T-helper 1 cell treated with Interleukin-12 subunit alpha and Interleukin-12 subunit beta and Interleukin-4 antibody, amounts not matched to agents 30 μg/mL and 1 μg/mL, for 36 hours (primary cell): ENCODE results near the gene COL3A1.

Experiments
- H3K27ac Mint-ChIP-seq: one replicate; pipeline ENCODE4 v1.8.0; 2021; ENCODE audit warnings: mild to moderate bottlenecking, mixed read lengths
- H3K27me3 Mint-ChIP-seq: one replicate; pipeline ENCODE4 v1.8.0; 2021; ENCODE audit warnings: low read depth, mixed read lengths
- H3K36me3 Mint-ChIP-seq: one replicate; pipeline ENCODE4 v1.8.0; 2021; ENCODE audit warnings: low read depth, mixed read lengths
- H3K4me1 Mint-ChIP-seq: one replicate; pipeline ENCODE4 v1.8.0; 2021; ENCODE audit warnings: low read depth, mixed read lengths
- H3K4me3 Mint-ChIP-seq: one replicate; pipeline ENCODE4 v1.8.0; 2021; ENCODE audit warnings: mild to moderate bottlenecking, moderate library complexity, mixed read lengths
- H3K9me3 Mint-ChIP-seq: one replicate; pipeline ENCODE4 v1.8.0; 2021; ENCODE audit warnings: mixed read lengths

The COL3A1 gene

GRCh38 chr2:188966079-188966571 lies 8.0 kb upstream of the COL3A1 start:
- Mint-ChIP-seq H3K4me1 (no peaks in the 10 kb centered on the region), H3K36me3 (no peaks in the 10 kb centered on the region), H3K27ac (no peak overlapping the region), H3K4me3 (no peak overlapping the region), H3K9me3 (no peaks in the 10 kb centered on the region), H3K27me3 (no peaks in the 10 kb centered on the region)

- Mint-ChIP-seq H3K4me1 (no peaks in the 10 kb centered on the region), H3K36me3 (no peaks in the 10 kb centered on the region), H3K9me3 (no peaks in the 10 kb centered on the region), H3K27me3 (no peaks in the 10 kb centered on the region), H3K4me3 (no peak overlapping the region), H3K27ac (no peak overlapping the region)
Measured at GRCh38 chr2:188966728-188967440, 7.3 kb upstream of the COL3A1 start.

- Mint-ChIP-seq H3K4me1 (no peaks in the 10 kb centered on the region), H3K9me3 (no peaks in the 10 kb centered on the region), H3K36me3 (no peaks in the 10 kb centered on the region), H3K4me3 (no peak overlapping the region), H3K27me3 (no peaks in the 10 kb centered on the region), H3K27ac (no peak overlapping the region)
Measured at GRCh38 chr2:188969236-188969635, 4.9 kb upstream of the COL3A1 start.

GRCh38 chr2:188969651-188970050 lies 4.5 kb upstream of the COL3A1 start:
- Mint-ChIP-seq H3K27ac (no peak overlapping the region), H3K36me3 (no peaks in the 10 kb centered on the region), H3K27me3 (no peaks in the 10 kb centered on the region), H3K4me3 (no peak overlapping the region), H3K4me1 (no peaks in the 10 kb centered on the region), H3K9me3 (no peaks in the 10 kb centered on the region)

- H3K36me3 Mint-ChIP-seq: no peaks in the 10 kb centered on the region
- H3K4me3 Mint-ChIP-seq: no peak overlapping the region
- no peaks in the 10 kb centered on the region for H3K27me3 Mint-ChIP-seq
- H3K9me3 Mint-ChIP-seq: no peaks in the 10 kb centered on the region
- no peak overlapping the region for H3K27ac Mint-ChIP-seq
- H3K4me1 Mint-ChIP-seq: no peaks in the 10 kb centered on the region
Measured at GRCh38 chr2:188970211-188970610, 4.0 kb upstream of the COL3A1 start.

GRCh38 chr2:188971432-188971861 lies 2.7 kb upstream of the COL3A1 start:
- no peaks in the 10 kb centered on the region for H3K27me3 Mint-ChIP-seq
- H3K4me1 Mint-ChIP-seq: no peaks in the 10 kb centered on the region
- H3K27ac Mint-ChIP-seq: no peak overlapping the region
- H3K36me3 Mint-ChIP-seq: no peaks in the 10 kb centered on the region
- H3K9me3 Mint-ChIP-seq: no peaks in the 10 kb centered on the region
- no peak overlapping the region for H3K4me3 Mint-ChIP-seq

- Mint-ChIP-seq H3K36me3 (no peaks in the 10 kb centered on the region), H3K4me1 (peaks cover under 1% of the 10 kb centered on the region), H3K4me3 (no peak overlapping the region), H3K27ac (no peak overlapping the region), H3K9me3 (no peaks in the 10 kb centered on the region), H3K27me3 (no peaks in the 10 kb centered on the region)
Measured at GRCh38 chr2:188973641-188974040, 532 bp upstream of the COL3A1 start.

GRCh38 chr2:188975497-188976102 lies 1.4 kb downstream of the COL3A1 start:
- Mint-ChIP-seq H3K4me1 (peaks cover 3% of the 10 kb centered on the region), H3K27ac (no peak overlapping the region), H3K36me3 (no peaks in the 10 kb centered on the region), H3K9me3 (no peaks in the 10 kb centered on the region), H3K4me3 (no peak overlapping the region), H3K27me3 (no peaks in the 10 kb centered on the region)

- Mint-ChIP-seq H3K27me3 (no peaks in the 10 kb centered on the region), H3K9me3 (no peaks in the 10 kb centered on the region), H3K36me3 (no peaks in the 10 kb centered on the region), H3K4me3 (no peak overlapping the region), H3K4me1 (peaks cover 3% of the 10 kb centered on the region), H3K27ac (no peak overlapping the region)
Measured at GRCh38 chr2:188976545-188977268, 2.5 kb downstream of the COL3A1 start.

GRCh38 chr2:188977317-188977716 lies 3.1 kb downstream of the COL3A1 start:
- Mint-ChIP-seq H3K4me1 (peaks cover 3% of the 10 kb centered on the region), H3K4me3 (no peak overlapping the region), H3K27ac (no peak overlapping the region), H3K9me3 (no peaks in the 10 kb centered on the region), H3K27me3 (no peaks in the 10 kb centered on the region), H3K36me3 (no peaks in the 10 kb centered on the region)

- H3K36me3 Mint-ChIP-seq: no peaks in the 10 kb centered on the region
- no peak overlapping the region for H3K27ac Mint-ChIP-seq
- no peaks in the 10 kb centered on the region for H3K9me3 Mint-ChIP-seq
- no peaks in the 10 kb centered on the region for H3K27me3 Mint-ChIP-seq
- H3K4me1 Mint-ChIP-seq: peaks cover 3% of the 10 kb centered on the region
- H3K4me3 Mint-ChIP-seq: no peak overlapping the region
Measured at GRCh38 chr2:188978291-188979081, 4.3 kb downstream of the COL3A1 start.

GRCh38 chr2:188979187-188980114 lies 5.3 kb downstream of the COL3A1 start:
- Mint-ChIP-seq H3K27ac (no peak overlapping the region), H3K4me3 (no peak overlapping the region), H3K9me3 (no peaks in the 10 kb centered on the region), H3K4me1 (peaks cover 3% of the 10 kb centered on the region), H3K27me3 (no peaks in the 10 kb centered on the region), H3K36me3 (no peaks in the 10 kb centered on the region)

- Mint-ChIP-seq H3K36me3 (no peaks in the 10 kb centered on the region), H3K4me1 (peaks cover 3% of the 10 kb centered on the region), H3K4me3 (no peak overlapping the region), H3K27ac (no peak overlapping the region), H3K27me3 (peaks cover 3% of the 10 kb centered on the region), H3K9me3 (no peaks in the 10 kb centered on the region)
Measured at GRCh38 chr2:188983427-188984064, 9.4 kb downstream of the COL3A1 start.
